Measurements from ENCODE around the gene ZNF219. TPM values are rescaled to one million over a fixed set of nuclear protein-coding genes. Genes with fewer than 3 reads are reported as not detected.
"Not testable (repeated sequence)": the region's sequence is repeated elsewhere in the genome, so short reads cannot be mapped to it uniquely, and the experiment has no call there.

Gene ZNF219
- total RNA-seq, 1 donor from 2014 or later, result 25.2 TPM

DNA sequence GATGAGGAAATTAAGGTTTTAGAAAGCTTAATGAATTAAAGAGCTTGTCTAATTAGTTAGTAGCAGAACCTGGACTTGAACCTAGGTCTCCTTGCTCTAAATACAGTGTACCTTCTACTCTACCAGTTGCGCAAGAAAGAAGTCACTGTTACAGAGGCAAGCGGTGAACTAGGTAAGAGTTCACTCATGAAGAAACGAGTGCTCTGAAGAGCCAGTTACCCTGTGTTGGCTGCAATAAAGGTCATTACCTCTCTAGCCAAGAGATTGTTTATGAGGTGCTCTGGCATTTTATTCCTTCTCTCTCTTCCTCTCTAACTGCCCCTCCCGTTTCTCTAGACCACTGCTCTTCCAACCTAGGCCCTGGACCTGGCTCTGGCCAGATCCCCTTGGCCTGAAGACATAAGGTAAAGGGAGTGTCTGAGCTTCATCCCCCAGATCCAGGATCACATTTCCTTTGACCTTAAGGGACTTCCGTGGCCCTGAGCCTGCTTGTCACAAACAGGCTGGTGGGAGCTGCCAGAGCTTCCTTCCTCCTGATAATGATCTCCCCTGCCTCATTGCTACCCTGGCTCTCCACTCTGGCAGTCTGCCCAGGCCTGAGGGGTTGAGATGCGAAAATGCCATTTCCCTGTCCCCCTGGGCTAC, 54.4 kb downstream of the ZNF219 start:
- Mint-ChIP-seq H3K4me3 (ENCODE audit: unreplicated experiment) (no peak overlapping the region), H3K27ac (ENCODE audit: unreplicated experiment) (no peak overlapping the region), H3K9me3 (ENCODE audit: unreplicated experiment) (no peaks in the 10 kb centered on the region), H3K4me1 (ENCODE audit: unreplicated experiment) (peaks cover 32% of the 10 kb centered on the region), H3K27me3 (ENCODE audit: unreplicated experiment) (peaks cover 15% of the 10 kb centered on the region), H3K36me3 (ENCODE audit: unreplicated experiment) (no peaks in the 10 kb centered on the region)
- TF ChIP-seq, protein P1, sequence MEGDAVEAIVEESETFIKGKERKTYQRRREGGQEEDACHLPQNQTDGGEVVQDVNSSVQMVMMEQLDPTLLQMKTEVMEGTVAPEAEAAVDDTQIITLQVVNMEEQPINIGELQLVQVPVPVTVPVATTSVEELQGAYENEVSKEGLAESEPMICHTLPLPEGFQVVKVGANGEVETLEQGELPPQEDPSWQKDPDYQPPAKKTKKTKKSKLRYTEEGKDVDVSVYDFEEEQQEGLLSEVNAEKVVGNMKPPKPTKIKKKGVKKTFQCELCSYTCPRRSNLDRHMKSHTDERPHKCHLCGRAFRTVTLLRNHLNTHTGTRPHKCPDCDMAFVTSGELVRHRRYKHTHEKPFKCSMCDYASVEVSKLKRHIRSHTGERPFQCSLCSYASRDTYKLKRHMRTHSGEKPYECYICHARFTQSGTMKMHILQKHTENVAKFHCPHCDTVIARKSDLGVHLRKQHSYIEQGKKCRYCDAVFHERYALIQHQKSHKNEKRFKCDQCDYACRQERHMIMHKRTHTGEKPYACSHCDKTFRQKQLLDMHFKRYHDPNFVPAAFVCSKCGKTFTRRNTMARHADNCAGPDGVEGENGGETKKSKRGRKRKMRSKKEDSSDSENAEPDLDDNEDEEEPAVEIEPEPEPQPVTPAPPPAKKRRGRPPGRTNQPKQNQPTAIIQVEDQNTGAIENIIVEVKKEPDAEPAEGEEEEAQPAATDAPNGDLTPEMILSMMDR (IDR thresholded peaks at IDR 0.05), result no peak
- no peak for DNase-seq (ENCODE audit: extremely low spot score, unreplicated experiment)

DNA sequence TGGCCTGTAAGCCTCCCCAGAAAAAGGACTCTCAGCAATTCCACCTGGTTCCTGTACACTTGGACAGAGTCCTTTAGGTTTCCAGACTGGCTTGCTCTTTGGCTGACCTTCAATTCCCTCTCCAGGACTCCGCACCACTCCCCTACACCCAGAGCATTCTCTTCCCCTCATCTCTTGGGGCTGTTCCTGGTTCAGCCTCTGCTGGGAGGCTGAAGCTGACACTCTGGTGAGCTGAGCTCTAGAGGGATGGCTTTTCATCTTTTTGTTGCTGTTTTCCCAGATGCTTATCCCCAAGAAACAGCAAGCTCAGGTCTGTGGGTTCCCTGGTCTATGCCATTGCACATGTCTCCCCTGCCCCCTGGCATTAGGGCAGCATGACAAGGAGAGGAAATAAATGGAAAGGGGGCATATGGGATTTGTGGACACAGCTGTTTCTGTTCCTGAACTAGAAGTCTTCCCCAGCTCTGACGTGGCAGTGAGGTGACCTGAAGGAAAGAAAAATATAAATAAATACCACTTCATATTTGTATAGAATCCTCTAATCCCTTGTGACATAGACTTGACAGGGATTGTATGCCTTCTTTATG, 55.0 kb downstream of the ZNF219 start:
- DNase-seq (ENCODE audit: extremely low spot score, unreplicated experiment), result no peak
- TF ChIP-seq, protein P1 (IDR thresholded peaks at IDR 0.05), result no peak
- Mint-ChIP-seq H3K27me3 (ENCODE audit: unreplicated experiment) (peaks cover 17% of the 10 kb centered on the region), H3K4me1 (ENCODE audit: unreplicated experiment) (peaks cover 35% of the 10 kb centered on the region), H3K9me3 (ENCODE audit: unreplicated experiment) (no peaks in the 10 kb centered on the region), H3K4me3 (ENCODE audit: unreplicated experiment) (no peak overlapping the region), H3K36me3 (ENCODE audit: unreplicated experiment) (no peaks in the 10 kb centered on the region), H3K27ac (ENCODE audit: unreplicated experiment) (peak overlapping the region; percentile 55)

DNA sequence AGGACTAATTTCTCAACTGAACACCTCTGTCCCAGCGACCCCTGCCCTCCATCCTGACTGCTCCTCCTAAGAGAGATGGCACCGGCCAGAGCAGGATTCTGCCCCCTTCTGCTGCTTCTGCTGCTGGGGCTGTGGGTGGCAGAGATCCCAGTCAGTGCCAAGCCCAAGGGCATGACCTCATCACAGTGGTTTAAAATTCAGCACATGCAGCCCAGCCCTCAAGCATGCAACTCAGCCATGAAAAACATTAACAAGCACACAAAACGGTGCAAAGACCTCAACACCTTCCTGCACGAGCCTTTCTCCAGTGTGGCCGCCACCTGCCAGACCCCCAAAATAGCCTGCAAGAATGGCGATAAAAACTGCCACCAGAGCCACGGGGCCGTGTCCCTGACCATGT, 55.5 kb downstream of the ZNF219 start:
- no peak for DNase-seq (ENCODE audit: extremely low spot score, unreplicated experiment)
- H3K27ac Mint-ChIP-seq (ENCODE audit: unreplicated experiment), result peak overlapping the region; percentile 55
- H3K36me3 Mint-ChIP-seq (ENCODE audit: unreplicated experiment), result no peaks in the 10 kb centered on the region
- peaks cover 22% of the 10 kb centered on the region for H3K27me3 Mint-ChIP-seq (ENCODE audit: unreplicated experiment)
- peaks cover 38% of the 10 kb centered on the region for H3K4me1 Mint-ChIP-seq (ENCODE audit: unreplicated experiment)
- TF ChIP-seq, protein P1 (IDR thresholded peaks at IDR 0.05), result no peak
- no peaks in the 10 kb centered on the region for H3K9me3 Mint-ChIP-seq (ENCODE audit: unreplicated experiment)
- no peak overlapping the region for H3K4me3 Mint-ChIP-seq (ENCODE audit: unreplicated experiment)

DNA sequence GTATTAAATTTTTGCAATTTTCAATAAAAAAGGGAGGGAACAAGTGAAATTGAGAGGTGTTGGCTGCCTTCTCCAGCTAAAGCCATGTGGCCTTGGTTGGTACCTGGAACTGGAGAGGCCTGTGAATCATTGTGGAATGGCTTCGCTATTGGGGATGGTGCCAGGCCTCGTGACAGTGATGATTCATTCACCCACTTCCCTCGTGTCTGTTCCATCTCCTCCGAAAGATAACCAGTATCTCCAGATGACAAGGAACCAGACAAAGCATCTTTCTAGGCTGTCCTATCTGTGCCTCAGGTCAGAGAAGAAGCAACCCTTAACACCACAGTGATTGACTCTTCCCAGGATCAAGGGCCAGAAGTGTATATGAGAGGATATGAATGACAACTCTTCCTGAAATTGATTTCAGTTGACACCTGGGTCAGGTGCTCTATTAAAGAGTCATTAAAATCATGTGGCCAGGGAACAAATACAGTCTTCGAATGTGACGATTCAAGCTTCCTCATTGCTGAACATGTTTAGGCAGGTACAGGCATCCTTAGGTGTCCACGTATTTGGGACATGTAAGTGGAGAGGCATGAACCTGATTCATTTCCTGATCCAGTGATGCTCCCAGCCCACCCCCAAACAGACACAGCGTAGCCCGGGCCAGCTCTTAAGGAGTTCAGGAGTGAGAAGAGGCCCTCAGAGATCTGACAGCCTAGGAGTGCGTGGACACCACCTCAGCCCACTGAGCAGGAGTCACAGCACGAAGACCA, 56.6 kb downstream of the ZNF219 start, which contains the start of gene RNASE7:
TSS of gene RNASE7 (plus strand) at position 687 of the 758 bp plus-strand sequence. CDS start 631 bp downstream, outside the sequence.
- Mint-ChIP-seq H3K36me3 (ENCODE audit: unreplicated experiment) (no peaks in the 10 kb centered on the region), H3K4me1 (ENCODE audit: unreplicated experiment) (peaks cover 38% of the 10 kb centered on the region), H3K27ac (ENCODE audit: unreplicated experiment) (peak within 1 kb of the TSS; percentile 55), H3K4me3 (ENCODE audit: unreplicated experiment) (no peak within 1 kb of the TSS), H3K9me3 (ENCODE audit: unreplicated experiment) (no peaks in the 10 kb centered on the region), H3K27me3 (ENCODE audit: unreplicated experiment) (peaks cover 30% of the 10 kb centered on the region)
- TF ChIP-seq, protein P1 (IDR thresholded peaks at IDR 0.05), result no peak
- DNase-seq (ENCODE audit: extremely low spot score, unreplicated experiment), result no peak

DNA sequence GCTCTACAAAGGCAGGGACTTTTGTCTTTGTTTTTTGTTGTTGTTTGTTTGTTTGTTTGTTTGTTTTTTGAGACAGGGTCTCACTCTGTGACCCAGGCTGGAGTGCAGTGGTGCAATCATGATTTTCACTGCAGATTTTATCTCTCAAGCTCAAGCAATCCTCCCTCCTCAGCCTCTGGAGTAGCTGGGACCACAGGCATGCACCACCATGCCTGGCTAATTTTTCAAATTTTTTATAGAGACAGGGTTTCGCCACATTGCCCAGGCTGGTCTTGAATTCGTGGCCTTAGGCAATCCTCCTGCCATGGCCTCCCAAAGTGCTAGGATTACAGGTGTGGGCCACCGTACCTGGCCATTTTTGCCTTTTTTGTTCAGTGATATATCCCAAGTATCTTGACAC, 57.5 kb downstream of the ZNF219 start:
- not testable (repeated sequence) for H3K27ac Mint-ChIP-seq (ENCODE audit: unreplicated experiment); H3K4me3 Mint-ChIP-seq (ENCODE audit: unreplicated experiment); DNase-seq (ENCODE audit: extremely low spot score, unreplicated experiment); H3K36me3 Mint-ChIP-seq (ENCODE audit: unreplicated experiment); H3K9me3 Mint-ChIP-seq (ENCODE audit: unreplicated experiment)
- peaks cover 38% of the 10 kb centered on the region for H3K4me1 Mint-ChIP-seq (ENCODE audit: unreplicated experiment)
- H3K27me3 Mint-ChIP-seq (ENCODE audit: unreplicated experiment), result peaks cover 33% of the 10 kb centered on the region
